ENCODE data around the gene NIPSNAP3A.

DNA sequence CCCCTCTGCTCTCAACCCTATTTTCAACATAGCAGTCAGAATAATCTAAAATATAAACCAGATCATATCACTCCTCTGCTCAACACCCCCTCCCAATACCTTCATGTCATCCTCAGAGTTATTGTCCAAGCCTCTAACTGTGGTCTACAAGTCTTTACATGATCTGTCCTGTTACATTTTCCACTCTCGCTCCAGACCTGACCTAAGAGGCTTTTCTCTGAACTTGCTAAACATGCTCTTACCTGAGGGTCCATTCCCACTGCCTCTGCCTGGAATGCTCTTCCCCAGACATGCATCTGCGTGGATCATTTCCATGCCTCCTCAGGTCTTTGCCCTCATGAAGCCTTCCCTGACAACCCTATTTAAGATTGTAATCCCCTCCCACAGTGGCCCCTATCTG is 28.5 kb downstream of the NIPSNAP3A start:
- TF ChIP-seq POLR2A (IDR thresholded peaks at IDR 0.05), result no peak
- TF ChIP-seq, protein P1, sequence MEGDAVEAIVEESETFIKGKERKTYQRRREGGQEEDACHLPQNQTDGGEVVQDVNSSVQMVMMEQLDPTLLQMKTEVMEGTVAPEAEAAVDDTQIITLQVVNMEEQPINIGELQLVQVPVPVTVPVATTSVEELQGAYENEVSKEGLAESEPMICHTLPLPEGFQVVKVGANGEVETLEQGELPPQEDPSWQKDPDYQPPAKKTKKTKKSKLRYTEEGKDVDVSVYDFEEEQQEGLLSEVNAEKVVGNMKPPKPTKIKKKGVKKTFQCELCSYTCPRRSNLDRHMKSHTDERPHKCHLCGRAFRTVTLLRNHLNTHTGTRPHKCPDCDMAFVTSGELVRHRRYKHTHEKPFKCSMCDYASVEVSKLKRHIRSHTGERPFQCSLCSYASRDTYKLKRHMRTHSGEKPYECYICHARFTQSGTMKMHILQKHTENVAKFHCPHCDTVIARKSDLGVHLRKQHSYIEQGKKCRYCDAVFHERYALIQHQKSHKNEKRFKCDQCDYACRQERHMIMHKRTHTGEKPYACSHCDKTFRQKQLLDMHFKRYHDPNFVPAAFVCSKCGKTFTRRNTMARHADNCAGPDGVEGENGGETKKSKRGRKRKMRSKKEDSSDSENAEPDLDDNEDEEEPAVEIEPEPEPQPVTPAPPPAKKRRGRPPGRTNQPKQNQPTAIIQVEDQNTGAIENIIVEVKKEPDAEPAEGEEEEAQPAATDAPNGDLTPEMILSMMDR (IDR thresholded peaks at IDR 0.05), result no peak
- TF ChIP-seq POLR2AphosphoS5 (IDR thresholded peaks at IDR 0.05), result no peak
- no peak for TF ChIP-seq EP300 (IDR thresholded peaks at IDR 0.05)

All from gastroesophageal sphincter (tissue), 3 donors.